NOMO-1 treated with DMSO at 0.1 percent for 48 hours (cell line): ENCODE data around the gene OR5K2.

Experiments used
- DNase-seq: peaks from one replicate; lab custom pipeline; 2025; ENCODE audit not compliant: unreplicated experiment; lab: John Stamatoyannopoulos, UW

OR5K2 gene

GRCh38 chr3:98522544-98523281 is 25.2 kb downstream of the OR5K2 start, which contains the start of gene CLDND1:
CLDND1 (minus strand) TSS chr3:98522902; CDS start chr3:98521424, 1,478 bp downstream.
- DNase-seq: peak; percentile 90

GRCh38 chr3:98525494-98525893 is 28.0 kb downstream of the OR5K2 start:
- DNase-seq: no peak

DNA sequence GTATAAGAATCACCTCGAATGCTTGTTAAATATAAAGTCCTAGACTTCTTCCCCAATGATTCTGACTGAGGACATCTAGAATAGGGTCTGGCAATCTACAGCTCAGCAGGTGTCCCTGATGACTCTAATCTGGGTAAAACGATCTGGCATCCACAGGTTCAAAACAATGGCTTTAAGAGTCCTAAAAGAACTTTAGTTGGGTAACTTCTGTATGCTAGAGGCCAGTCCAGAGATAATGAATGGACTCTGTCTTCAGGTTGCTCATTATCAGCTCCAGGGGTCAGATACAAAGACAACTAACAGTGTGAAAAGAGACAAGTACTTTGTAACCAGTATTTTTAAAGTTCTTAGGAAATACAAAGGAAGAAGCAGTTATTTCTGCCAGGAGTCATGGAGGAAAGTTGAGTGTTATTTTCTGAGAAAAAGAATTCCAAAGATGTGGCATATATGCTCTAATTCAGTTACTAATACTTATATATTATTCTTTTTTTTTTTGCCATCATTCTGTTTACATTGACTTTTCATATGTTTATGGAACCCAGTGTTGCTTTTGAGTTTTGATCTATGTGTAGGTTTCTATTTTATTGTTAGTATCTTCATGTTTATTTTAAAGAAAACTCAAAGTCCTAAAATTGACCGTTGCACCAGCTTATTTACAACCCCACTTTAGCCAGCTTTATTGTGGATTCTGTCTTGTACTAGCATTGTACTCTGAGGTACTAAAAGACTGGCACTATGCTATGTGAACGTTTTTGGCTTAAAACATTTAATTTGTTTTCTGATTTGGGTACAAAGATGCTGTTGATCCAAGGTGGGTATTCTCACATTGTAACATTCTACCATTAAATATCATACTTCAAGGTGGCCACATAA is 31.2 kb downstream of the OR5K2 start:
- DNase-seq: no peak

GRCh38 chr3:98529856-98530459 is 32.5 kb downstream of the OR5K2 start:
- peak; percentile 9 for DNase-seq

DNA sequence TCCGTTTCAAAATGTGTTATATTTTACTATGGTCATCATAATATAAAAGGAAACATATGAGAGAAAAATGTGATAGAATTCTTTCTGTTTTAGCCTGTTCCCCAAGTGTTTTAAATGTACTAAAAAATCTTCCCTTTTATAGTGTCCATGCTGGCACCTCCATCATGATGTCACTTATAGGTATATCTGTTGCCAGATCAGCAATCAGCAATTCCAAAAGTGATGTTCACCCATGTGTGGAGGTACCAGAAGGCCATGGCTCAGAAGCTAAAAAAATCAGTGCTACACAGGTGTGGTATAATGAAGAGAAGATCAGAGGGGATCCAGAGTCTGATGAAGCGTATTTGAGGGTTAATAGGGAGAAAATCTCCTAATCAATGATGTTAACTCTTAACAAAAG is 33.2 kb downstream of the OR5K2 start:
- DNase-seq: no peak

DNA sequence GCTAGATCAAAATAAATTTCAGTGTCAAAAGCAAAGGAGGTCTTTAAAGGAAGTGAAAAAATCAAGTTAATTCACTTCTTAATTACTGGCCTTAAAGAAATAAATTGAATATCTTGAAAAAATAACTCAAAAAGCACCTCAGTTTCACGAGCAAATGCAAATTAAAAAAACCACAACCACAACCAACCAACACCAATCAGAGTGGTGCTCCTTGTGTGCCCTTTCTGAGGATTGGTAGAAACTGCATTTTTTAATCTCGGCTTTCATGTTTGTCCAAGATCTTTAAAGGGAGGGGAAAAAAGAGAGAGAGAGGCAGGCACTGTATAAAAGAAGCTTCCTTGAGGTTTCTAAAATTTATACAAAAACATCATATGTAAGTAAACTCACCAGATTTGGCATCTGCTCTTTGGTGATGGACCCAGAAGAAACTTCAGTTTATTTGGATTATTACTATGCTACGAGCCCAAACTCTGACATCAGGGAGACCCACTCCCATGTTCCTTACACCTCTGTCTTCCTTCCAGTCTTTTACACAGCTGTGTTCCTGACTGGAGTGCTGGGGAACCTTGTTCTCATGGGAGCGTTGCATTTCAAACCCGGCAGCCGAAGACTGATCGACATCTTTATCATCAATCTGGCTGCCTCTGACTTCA is 34.3 kb downstream of the OR5K2 start, which contains the start of gene GPR15:
TSS of gene GPR15 (plus strand) at position 357 of the 653 bp plus-strand sequence. CDS start at position 413, 56 bp downstream.
- DNase-seq: no peak

GRCh38 chr3:98532275-98532637 is 34.8 kb downstream of the OR5K2 start:
- DNase-seq: no peak

DNA sequence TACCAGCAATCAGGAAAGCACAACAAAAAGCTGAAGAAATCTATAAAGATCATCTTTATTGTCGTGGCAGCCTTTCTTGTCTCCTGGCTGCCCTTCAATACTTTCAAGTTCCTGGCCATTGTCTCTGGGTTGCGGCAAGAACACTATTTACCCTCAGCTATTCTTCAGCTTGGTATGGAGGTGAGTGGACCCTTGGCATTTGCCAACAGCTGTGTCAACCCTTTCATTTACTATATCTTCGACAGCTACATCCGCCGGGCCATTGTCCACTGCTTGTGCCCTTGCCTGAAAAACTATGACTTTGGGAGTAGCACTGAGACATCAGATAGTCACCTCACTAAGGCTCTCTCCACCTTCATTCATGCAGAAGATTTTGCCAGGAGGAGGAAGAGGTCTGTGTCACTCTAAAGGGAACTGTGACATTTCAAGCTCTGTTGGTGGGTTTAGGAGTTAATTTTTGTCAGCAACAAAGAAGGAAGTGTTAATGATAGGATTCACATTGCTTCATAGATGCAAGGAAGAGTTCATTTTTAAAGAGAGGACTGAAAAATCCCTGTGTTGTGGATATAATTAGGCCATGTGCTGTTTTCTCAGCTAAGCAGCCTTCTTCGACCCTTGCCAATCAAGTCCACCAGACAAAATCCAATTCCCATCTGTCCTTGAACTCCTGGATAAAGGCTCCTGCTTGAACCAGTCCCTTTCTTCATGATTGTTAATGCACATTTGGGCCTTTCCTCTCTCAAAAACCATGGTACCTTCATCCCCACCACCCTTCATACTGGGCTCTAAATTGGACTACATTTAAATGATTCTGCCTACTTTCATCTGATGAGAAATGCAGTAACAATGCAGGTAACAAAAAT is 35.5 kb downstream of the OR5K2 start:
- peak; percentile 38 for DNase-seq

DNA sequence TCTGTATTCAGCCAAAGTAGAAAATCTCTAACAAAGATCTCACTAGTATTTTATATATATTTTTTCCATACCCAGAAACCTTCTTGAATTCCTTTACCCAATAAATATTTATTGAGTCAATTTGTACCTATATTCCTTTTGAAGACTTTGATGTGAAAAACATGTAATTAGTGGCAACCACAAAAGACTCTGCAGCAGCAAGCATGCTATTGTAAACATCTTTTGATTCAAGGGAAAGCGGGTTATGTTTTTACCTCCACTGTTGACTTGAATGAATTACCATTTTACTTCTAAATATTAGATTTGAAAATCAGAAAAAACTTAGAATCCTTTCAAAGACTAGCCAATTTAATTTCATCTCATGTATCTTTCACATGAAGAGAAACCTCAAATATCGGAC is 36.7 kb downstream of the OR5K2 start:
- DNase-seq: no peak

DNA sequence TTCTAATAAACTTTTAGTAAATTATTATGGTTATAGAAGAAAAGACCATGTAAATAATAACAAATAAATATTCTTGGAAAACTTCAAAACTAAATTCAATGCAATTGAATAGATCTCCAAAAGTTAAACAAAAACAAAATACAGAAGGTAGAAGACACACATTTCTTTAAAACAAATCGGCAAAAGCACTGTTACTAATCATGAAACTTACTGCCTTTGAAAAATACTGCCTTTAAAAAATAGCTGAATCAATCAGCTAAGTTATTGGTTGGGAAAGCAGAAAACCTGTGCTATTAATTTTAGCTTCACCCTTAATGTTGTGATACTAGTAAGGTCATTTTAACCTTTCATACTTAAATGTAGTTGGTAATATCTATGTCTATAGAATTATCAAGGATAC is 37.3 kb downstream of the OR5K2 start:
- no peak for DNase-seq

GRCh38 chr3:98536456-98537017 is 39.1 kb downstream of the OR5K2 start:
- no peak for DNase-seq

GRCh38 chr3:98540346-98540745 is 42.9 kb downstream of the OR5K2 start:
- DNase-seq: peak; percentile 80

DNA sequence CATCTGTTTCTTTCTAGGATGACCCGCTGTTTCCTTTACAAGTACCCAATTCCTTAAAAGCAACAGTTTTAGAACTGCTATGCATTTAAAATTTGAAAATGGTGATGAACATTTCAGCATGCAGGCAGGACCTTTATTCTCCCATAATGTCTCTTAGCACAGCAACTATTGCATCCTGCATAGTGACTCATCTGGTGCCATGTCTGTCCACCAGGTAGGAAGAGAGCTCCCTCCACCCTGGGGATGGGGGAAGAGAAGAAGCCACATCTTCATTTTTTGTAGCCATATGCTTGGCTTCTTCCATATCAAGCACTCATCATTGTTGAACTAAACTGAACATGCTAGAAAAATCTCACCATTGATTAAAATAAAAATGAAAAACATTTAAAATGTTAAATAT is 44.2 kb downstream of the OR5K2 start:
- DNase-seq: no peak

DNA sequence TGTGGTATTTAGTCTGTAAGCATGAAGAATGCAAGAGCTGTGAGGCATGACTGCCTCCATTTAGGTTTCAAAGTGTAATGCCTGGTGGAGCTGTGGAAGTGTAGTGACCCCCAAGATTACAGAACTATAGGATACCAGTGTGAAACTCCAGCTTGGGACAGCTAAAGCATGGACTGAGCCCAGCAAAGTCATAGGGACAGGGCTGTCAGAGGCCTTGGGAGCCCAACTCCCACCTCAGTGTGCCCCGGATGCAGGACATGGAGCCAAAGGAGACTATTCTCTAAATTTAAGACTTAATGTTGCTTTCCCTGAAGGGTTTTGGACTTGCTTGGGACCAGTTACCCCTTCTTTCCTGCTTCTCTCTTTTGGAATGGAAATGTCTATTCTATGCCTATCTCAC is 45.1 kb downstream of the OR5K2 start:
- no peak for DNase-seq

- no peak for DNase-seq
These were observed 48.5 kb downstream of the OR5K2 start for GRCh38 chr3:98545940-98546339.
